NCI-H2107 treated with DMSO at 0.1 percent for 48 hours (cell line): Measurements from ENCODE around the gene SH2B2.
A peak's percentile ranks its signal among the peaks of the same experiment; 100 is the strongest.
"Not testable (repeated sequence)": the region's sequence is repeated elsewhere in the genome, so short reads cannot be mapped to it uniquely, and the experiment has no call there.

Experiments used
- DNase-seq: peaks from one replicate; lab custom pipeline; 2025; ENCODE audit not compliant: unreplicated experiment; lab: John Stamatoyannopoulos, UW

The SH2B2 gene

GRCh38 chr7:102327183-102327582, 40.5 kb downstream of the SH2B2 start:
- not testable (repeated sequence) for DNase-seq

DNA sequence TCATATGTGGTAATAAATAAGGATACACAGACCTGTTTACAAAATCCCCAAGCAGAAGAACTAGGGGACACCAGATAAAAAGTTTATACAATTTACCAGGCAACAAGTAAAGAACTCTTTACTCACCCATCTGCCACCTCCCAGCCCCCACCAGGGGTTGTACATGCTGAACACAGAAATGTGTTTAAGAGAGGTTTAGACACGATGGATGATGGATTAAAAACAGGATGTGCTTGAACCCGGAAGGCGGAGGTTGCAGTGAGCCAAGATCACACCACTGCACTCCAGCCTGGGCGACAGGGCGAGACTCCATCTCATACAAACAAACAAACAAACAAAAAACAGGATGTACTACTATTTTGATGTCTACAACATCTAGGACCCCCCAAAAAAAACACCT, 42.2 kb downstream of the SH2B2 start:
- DNase-seq, result not testable (repeated sequence)

- not testable (repeated sequence) for DNase-seq
Measured at GRCh38 chr7:102329366-102329765, 42.7 kb downstream of the SH2B2 start.

GRCh38 chr7:102330666-102331460, 44.2 kb downstream of the SH2B2 start:
- not testable (repeated sequence) for DNase-seq

DNA sequence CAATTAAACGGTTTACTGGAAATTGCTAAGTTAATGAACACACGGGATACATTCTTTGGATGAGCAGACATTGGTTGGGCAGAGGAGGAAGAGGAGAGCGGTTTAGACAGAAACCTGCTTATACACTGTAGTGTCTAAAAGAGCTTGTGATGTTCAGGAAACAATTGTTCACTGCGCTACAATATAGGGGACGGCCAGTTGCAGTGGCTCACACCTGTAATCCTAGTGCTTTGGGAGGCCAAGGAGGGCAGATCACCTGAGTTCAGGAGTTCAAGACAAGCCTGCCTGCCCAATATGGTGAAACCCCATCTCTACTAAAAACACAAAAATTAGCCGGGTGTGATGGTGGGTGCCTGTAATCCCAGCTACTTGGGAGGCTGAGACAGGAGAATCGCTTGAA, 48.9 kb downstream of the SH2B2 start:
- DNase-seq, result not testable (repeated sequence)

DNA sequence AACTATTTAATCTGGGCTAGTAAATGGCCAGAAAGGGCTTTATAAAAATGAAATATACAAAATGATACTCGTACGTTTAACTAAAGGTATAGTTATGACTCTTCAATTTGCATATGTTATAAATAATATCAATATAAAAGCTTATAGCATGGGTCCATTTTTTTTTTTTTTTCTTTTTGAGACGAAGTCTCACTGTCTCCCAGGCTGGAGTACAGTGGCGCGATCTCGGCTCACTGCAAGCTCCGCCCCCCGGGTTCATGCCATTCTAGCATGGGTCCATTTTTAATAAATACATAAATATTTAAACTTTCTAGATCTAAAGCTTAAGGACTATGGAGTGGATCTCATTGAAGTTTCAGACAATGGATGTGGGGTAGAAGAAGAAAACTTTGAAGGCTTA, 50.3 kb downstream of the SH2B2 start:
- DNase-seq, result not testable (repeated sequence)

- DNase-seq, result not testable (repeated sequence)
Measured at GRCh38 chr7:102337420-102337819, 50.8 kb downstream of the SH2B2 start.

GRCh38 chr7:102340599-102341368, 54.1 kb downstream of the SH2B2 start:
- DNase-seq, result not testable (repeated sequence)

DNA sequence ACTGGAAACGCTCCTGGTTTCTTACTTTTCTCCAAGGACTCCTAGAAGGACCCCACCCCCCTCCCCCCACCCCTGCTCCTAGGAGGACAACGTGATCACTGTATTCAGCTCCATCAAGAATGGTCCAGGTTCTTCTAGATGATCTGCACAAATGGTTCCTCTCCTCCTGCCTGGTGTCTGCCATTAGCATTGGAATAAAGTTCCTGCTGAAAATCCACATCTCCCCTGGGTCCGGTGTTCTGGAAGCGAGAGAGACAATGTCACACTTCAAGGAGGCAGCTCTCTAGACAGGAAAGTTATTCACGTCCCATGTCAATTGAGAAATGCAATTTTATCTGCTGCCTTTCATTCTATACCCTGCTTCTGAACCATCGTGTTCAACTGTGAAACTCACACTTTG, 60.3 kb downstream of the SH2B2 start:
- DNase-seq, result not testable (repeated sequence)

DNA sequence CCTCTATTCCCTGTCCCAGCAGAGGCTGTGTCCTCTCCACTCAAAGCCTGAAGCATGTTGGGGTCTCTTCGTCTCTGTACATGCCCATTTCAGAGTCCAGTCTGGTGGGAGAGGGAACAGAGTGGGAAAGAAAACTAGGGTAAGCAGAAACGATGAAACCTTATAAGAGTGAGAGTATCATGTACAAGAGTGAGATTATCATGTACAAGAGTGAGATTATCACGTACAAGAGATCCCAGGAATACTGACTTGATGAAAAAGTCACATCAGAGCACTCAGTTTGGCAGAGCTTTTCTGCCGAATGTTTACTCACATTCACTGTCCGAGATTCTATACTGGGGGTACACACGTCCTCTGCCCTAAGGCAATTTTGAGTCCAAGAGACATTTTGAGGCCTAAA, 69.7 kb downstream of the SH2B2 start, which contains the start of gene SPDYE6:
TSS of gene SPDYE6 (minus strand) at position 101 of the 400 bp plus-strand sequence. CDS start 421 bp downstream, outside the sequence.
- DNase-seq, result not testable (repeated sequence)

GRCh38 chr7:102363549-102364393, 77.1 kb downstream of the SH2B2 start:
- DNase-seq, result peak; percentile 95

DNA sequence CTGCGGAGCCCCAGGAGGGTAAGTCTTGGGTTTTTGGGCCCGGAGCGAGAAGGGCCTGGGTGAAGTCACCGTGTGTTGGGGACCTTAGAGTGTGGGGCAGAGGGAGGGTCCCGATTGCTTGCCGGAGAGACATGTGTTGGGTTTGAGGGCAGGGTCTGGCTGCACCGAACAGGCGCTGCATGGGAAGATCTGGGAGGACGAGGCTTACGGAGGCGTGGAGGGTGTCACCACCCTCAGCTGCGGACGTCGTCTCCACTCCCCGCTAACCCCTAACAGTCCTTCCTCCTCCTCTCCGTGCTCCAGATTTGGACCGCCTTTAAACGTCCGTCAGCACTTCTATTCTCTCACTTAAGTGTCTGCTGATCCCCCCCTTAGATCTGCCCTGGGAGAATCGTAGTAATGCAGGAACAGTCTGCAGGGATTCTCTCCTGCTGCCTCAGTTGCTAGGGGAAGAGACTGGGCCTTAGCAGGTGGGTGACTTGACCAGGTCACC, 77.8 kb downstream of the SH2B2 start:
- not testable (repeated sequence) for DNase-seq

GRCh38 chr7:102365390-102365789, 78.7 kb downstream of the SH2B2 start:
- not testable (repeated sequence) for DNase-seq

DNA sequence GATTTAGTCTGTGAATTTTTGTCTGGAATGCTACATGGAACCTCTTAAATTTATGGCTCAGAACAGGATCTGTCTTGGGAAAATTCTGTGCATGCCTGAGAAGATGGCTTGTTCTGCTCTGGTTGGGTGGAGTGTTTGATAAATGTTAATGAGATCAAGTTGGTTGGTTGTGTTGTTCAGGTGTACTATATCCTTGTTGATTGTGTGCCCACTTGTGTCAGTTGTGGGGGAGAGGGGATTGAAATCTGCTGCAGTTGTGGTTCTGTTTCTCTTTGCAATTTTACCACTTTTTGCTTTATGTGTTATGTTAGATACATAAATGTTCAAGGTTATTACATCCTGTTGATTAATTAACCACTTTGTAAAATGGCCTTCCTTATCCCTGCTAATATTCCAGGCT, 83.4 kb downstream of the SH2B2 start:
- DNase-seq, result not testable (repeated sequence)
